H9 (cell line): ENCODE data around the gene SNX21. TPM values are rescaled to one million over a fixed set of nuclear protein-coding genes. Genes with fewer than 3 reads are reported as not detected.

Experiments used
- DNase-seq: peaks from one replicate; pipeline ENCODE4 v3.0.0-alpha.2; 2017
- H2AFZ ChIP-seq: one replicate; pipeline ENCODE4 v1.6.1; 2013; ENCODE audit warnings: mild to moderate bottlenecking, low read length, control low read depth, moderate library complexity
- H2AK5ac ChIP-seq: 2 replicates; pipeline ENCODE4 v1.6.1; 2013; ENCODE audit warnings: low read length, control low read depth, mixed read lengths; ENCODE audit not compliant: insufficient read length
- H2BK120ac ChIP-seq: one replicate; pipeline ENCODE4 v1.6.1; 2013; ENCODE audit warnings: low read depth, mild to moderate bottlenecking, low read length, control low read depth, inconsistent platforms; ENCODE audit not compliant: poor library complexity, severe bottlenecking
- H2BK12ac ChIP-seq: 2 replicates; pipeline ENCODE4 v1.6.1; 2013; ENCODE audit warnings: low read length, control low read depth, mixed read lengths, low read depth; ENCODE audit not compliant: insufficient read length
- H2BK15ac ChIP-seq: 2 replicates; pipeline ENCODE4 v1.6.1; 2013; ENCODE audit warnings: low read depth, low read length, control low read depth
- H2BK20ac ChIP-seq: one replicate; pipeline ENCODE4 v1.6.1; 2013; ENCODE audit warnings: low read depth, mild to moderate bottlenecking, low read length, control low read depth, inconsistent platforms; ENCODE audit not compliant: poor library complexity, severe bottlenecking
- H2BK5ac ChIP-seq: 2 replicates; pipeline ENCODE4 v1.6.1; 2013; ENCODE audit warnings: low read length, control low read depth, mixed read lengths; ENCODE audit not compliant: insufficient read length
- H3K14ac ChIP-seq: 2 replicates; pipeline ENCODE4 v1.6.1; 2013; ENCODE audit warnings: low read length, control low read depth; ENCODE audit not compliant: insufficient read depth
- H3K18ac ChIP-seq: 2 replicates; pipeline ENCODE4 v1.6.1; 2013; ENCODE audit warnings: low read depth, mild to moderate bottlenecking, mixed read lengths, low read length, control low read depth; ENCODE audit not compliant: insufficient read length
- H3K23ac ChIP-seq: 2 replicates; pipeline ENCODE4 v1.6.1; 2013; ENCODE audit warnings: low read length, control low read depth, mixed read lengths, low read depth; ENCODE audit not compliant: insufficient read length
- H3K23me2 ChIP-seq: 2 replicates; pipeline ENCODE4 v1.6.1; 2013; ENCODE audit warnings: low read depth, mild to moderate bottlenecking, mixed read lengths, low read length, control low read depth; ENCODE audit not compliant: insufficient read length, poor library complexity, severe bottlenecking
- H3K27ac ChIP-seq: 2 replicates; pipeline ENCODE4 v1.5.1; 2013; ENCODE audit warnings: low read length, control low read depth, mixed read lengths, low read depth; ENCODE audit not compliant: insufficient read length
- H3K27me3 ChIP-seq: 2 replicates; pipeline ENCODE4 v1.6.1; 2013; ENCODE audit warnings: low read length, control low read depth, inconsistent platforms; ENCODE audit not compliant: insufficient read depth
- H3K4ac ChIP-seq: 2 replicates; pipeline ENCODE4 v1.6.1; 2013; ENCODE audit warnings: low read depth, mild to moderate bottlenecking, control low read depth, inconsistent platforms, low read length, moderate library complexity
- H3K4me1 ChIP-seq: 2 replicates; pipeline ENCODE4 v1.6.1; 2013; ENCODE audit warnings: low read length, control low read depth, inconsistent platforms; ENCODE audit not compliant: insufficient read depth
- H3K4me2 ChIP-seq: 2 replicates; pipeline ENCODE4 v1.6.1; 2013; ENCODE audit warnings: low read length, control low read depth, mixed read lengths; ENCODE audit not compliant: insufficient read length, insufficient read depth
- H3K56ac ChIP-seq: 2 replicates; pipeline ENCODE4 v1.6.1; 2013; ENCODE audit warnings: low read depth, mild to moderate bottlenecking, mixed read lengths, low read length, control low read depth; ENCODE audit not compliant: insufficient read length
- H3K79me1 ChIP-seq: 2 replicates; pipeline ENCODE4 v1.6.1; 2013; ENCODE audit warnings: low read depth, mild to moderate bottlenecking, moderate library complexity, low read length, control low read depth, inconsistent platforms; ENCODE audit not compliant: insufficient read depth, poor library complexity, severe bottlenecking
- H3K79me2 ChIP-seq: 2 replicates; pipeline ENCODE4 v1.6.1; 2013; ENCODE audit warnings: low read length, control low read depth, inconsistent platforms; ENCODE audit not compliant: insufficient read depth
- H3K9ac ChIP-seq: 2 replicates; pipeline ENCODE4 v1.6.1; 2013; ENCODE audit warnings: low read length, control low read depth, mixed read lengths; ENCODE audit not compliant: insufficient read length; ENCODE audit errors: extremely low read depth
- H3K9me3 ChIP-seq: one replicate; pipeline ENCODE4 v1.6.1; 2013; ENCODE audit warnings: low read depth, low read length, inconsistent platforms; ENCODE audit not compliant: control insufficient read depth
- H3T11ph ChIP-seq: one replicate; pipeline ENCODE4 v1.6.1; 2013; ENCODE audit warnings: mild to moderate bottlenecking, low read length, control low read depth, inconsistent platforms
- H4K20me1 ChIP-seq: one replicate; pipeline ENCODE4 v1.6.1; 2013; ENCODE audit not compliant: control insufficient read depth, insufficient read length, insufficient read depth
- H4K5ac ChIP-seq: 2 replicates; pipeline ENCODE4 v1.6.1; 2013; ENCODE audit warnings: low read depth, mild to moderate bottlenecking, mixed read lengths, low read length, control low read depth; ENCODE audit not compliant: insufficient read length
- H4K8ac ChIP-seq: replicated peaks from 2 replicates; pipeline ENCODE4 v1.6.1; 2013; ENCODE audit warnings: low read length, control low read depth, mixed read lengths, low read depth; ENCODE audit not compliant: insufficient read length
- H4K91ac ChIP-seq: 2 replicates; pipeline ENCODE4 v1.6.1; 2013; ENCODE audit warnings: low read depth, mild to moderate bottlenecking, moderate library complexity, mixed read lengths, low read length, control low read depth; ENCODE audit not compliant: insufficient read length
- H3K27ac Mint-ChIP-seq, 3 experiments: 2 replicates in 2 of 3; 3 replicates in 1 of 3; pipeline ENCODE4 v1.8.0; 2020 to 2021; ENCODE audit warnings: mixed read lengths in 3 of 3, mild to moderate bottlenecking in 1 of 3, moderate library complexity in 1 of 3
- H3K27me3 Mint-ChIP-seq: 2 replicates; pipeline ENCODE4 v1.8.0; 2021; ENCODE audit warnings: low read depth, mild to moderate bottlenecking, moderate library complexity, mixed read lengths
- H3K36me3 Mint-ChIP-seq, 3 experiments: 2 replicates in 2 of 3; 3 replicates in 1 of 3; pipeline ENCODE4 v1.8.0; 2020 to 2021; ENCODE audit warnings: low read depth in 3 of 3, mixed read lengths in 3 of 3; ENCODE audit not compliant: insufficient read depth in 1 of 3
- H3K4me1 Mint-ChIP-seq, 2 experiments: 2 replicates each; pipeline ENCODE4 v1.8.0; 2020; ENCODE audit warnings: mixed read lengths in 2 of 2
- H3K4me3 Mint-ChIP-seq, 2 experiments: 2 replicates in 1 of 2; 3 replicates in 1 of 2; pipeline ENCODE4 v1.8.0; 2020 to 2021; ENCODE audit warnings: mild to moderate bottlenecking in 2 of 2, mixed read lengths in 2 of 2, moderate library complexity in 1 of 2
- H3K9me3 Mint-ChIP-seq, 2 experiments: 2 replicates in 1 of 2; 3 replicates in 1 of 2; pipeline ENCODE4 v1.8.0; 2020; ENCODE audit warnings: mild to moderate bottlenecking in 2 of 2, mixed read lengths in 2 of 2, moderate library complexity in 1 of 2
- WGBS: extraction: QIAGEN DNeasy Blood & Tissue Kit; methylation state at CpG from one replicate; pipeline ENCODE4 v1.1.7; 2013; ENCODE audit warnings: missing lambda C conversion rate, low lambda C conversion rate, mixed read lengths; ENCODE audit not compliant: insufficient read length; ENCODE audit errors: extremely low coverage; 5-methylcytosine and 5-hydroxymethylcytosine counted together
- total RNA-seq: library from RNA; stranded (reverse); gene quantifications from 2 replicates; pipeline ENCODE4 v1.2.1, GENCODE V29; 2021
- TF ChIP-seq, protein P1 (sequence below): fragments of 200-600 bp; sonication (generic); conservative IDR thresholded peaks from 3 replicates; pipeline ENCODE4 v1.8.0; 2021; ENCODE audit warnings: antibody characterized with exemption, mild to moderate bottlenecking

The SNX21 gene
- total RNA-seq, 1 experiment from 2014 or later, result 20.5 TPM

DNA sequence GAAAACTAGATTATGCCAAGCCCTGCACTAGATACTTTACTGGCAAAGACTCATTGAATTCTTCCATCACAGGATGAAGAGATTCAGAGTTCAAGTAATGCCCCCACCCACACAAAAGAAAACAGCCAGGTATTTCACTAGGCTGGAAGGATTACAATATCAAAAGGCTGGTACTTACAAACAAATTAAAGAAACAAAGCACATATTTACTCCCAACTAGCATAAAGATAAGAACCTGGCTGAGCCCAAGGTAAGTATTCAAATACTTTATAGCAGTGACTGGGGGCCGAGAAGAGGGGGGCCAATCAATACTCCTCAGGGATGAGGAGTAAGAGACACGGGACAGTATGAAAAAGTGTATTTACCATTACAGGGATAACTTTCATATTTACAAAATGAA, 19.9 kb downstream of the SNX21 start:
- H2BK20ac ChIP-seq, result no peak overlapping the region
- H3K9me3 Mint-ChIP-seq, result no peaks in the 10 kb centered on the region
- H3K18ac ChIP-seq, result no peak overlapping the region
- peak; percentile 57 for DNase-seq
- H3K4me2 ChIP-seq, result peak overlapping the region; percentile 49
- peaks cover 9 to 33% (median 18%) of the 10 kb centered on the region in 3 experiments; a peak in 6 of 7 replicates for H3K36me3 Mint-ChIP-seq
- TF ChIP-seq, protein P1, sequence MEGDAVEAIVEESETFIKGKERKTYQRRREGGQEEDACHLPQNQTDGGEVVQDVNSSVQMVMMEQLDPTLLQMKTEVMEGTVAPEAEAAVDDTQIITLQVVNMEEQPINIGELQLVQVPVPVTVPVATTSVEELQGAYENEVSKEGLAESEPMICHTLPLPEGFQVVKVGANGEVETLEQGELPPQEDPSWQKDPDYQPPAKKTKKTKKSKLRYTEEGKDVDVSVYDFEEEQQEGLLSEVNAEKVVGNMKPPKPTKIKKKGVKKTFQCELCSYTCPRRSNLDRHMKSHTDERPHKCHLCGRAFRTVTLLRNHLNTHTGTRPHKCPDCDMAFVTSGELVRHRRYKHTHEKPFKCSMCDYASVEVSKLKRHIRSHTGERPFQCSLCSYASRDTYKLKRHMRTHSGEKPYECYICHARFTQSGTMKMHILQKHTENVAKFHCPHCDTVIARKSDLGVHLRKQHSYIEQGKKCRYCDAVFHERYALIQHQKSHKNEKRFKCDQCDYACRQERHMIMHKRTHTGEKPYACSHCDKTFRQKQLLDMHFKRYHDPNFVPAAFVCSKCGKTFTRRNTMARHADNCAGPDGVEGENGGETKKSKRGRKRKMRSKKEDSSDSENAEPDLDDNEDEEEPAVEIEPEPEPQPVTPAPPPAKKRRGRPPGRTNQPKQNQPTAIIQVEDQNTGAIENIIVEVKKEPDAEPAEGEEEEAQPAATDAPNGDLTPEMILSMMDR, result no peak
- H3K27me3 ChIP-seq, result no peaks in the 10 kb centered on the region
- H3K23ac ChIP-seq, result no peak overlapping the region
- no CpG with 5 or more reads among the region's 2 CpGs for WGBS
- no peak overlapping the region for H3K4ac ChIP-seq
- peaks cover 2% of the 10 kb centered on the region for H4K20me1 ChIP-seq
- no peak overlapping the region for H2BK12ac ChIP-seq
- H3K4me3 Mint-ChIP-seq, result peak overlapping the region; percentile 32 to 63; a peak in 4 of 5 replicates
- H2AK5ac ChIP-seq, result no peak overlapping the region
- H3K56ac ChIP-seq, result no peak overlapping the region
- peaks cover 50 to 55% of the 10 kb centered on the region in 2 experiments for H3K4me1 Mint-ChIP-seq
- H3T11ph ChIP-seq, result no peak overlapping the region
- H2BK5ac ChIP-seq, result no peak overlapping the region
- H4K5ac ChIP-seq, result no peak overlapping the region
- no peak overlapping the region for H3K14ac ChIP-seq
- no peaks in the 10 kb centered on the region for H3K79me1 ChIP-seq
- peak overlapping the region; percentile 59 for H3K27ac ChIP-seq
- H3K27me3 Mint-ChIP-seq, result no peaks in the 10 kb centered on the region
- no peak overlapping the region for H4K91ac ChIP-seq
- H3K4me1 ChIP-seq, result peaks cover 12% of the 10 kb centered on the region; the same call in 1 of the 2 replicates
- peak overlapping the region; percentile 77 to 97 (median 96); a peak in 6 of 7 replicates for H3K27ac Mint-ChIP-seq
- no peaks in the 10 kb centered on the region for H3K9me3 ChIP-seq
- no peak overlapping the region for H4K8ac ChIP-seq
- peaks cover 3% of the 10 kb centered on the region; the same call in 1 of the 2 replicates for H3K79me2 ChIP-seq
- no peak overlapping the region for H2BK120ac ChIP-seq
- H2BK15ac ChIP-seq, result no peak overlapping the region
- no peak overlapping the region for H2AFZ ChIP-seq
- H3K23me2 ChIP-seq, result peaks cover 5% of the 10 kb centered on the region
- H3K9ac ChIP-seq, result no peak overlapping the region
